ENCODE results near the gene DEFB110.

Gene DEFB110

GRCh38 chr6:49979584-49979983, 42.2 kb downstream of the DEFB110 start:
- Histone ChIP-seq H3K27me3 (ENCODE audit: insufficient read depth, low read length) (no peaks in the 10 kb centered on the region), H2BK120ac (ENCODE audit: insufficient read depth, low read length, poor library complexity) (no peak overlapping the region), H3K23ac (ENCODE audit: low read length) (no peak overlapping the region), H4K12ac (ENCODE audit: low read depth, low read length) (no peak overlapping the region), H2BK12ac (ENCODE audit: low read length) (no peak overlapping the region), H3K4me3 (ENCODE audit: low read depth, low read length) (no peak overlapping the region), H4K91ac (ENCODE audit: low read depth, low read length) (no peak overlapping the region), H3K27ac (ENCODE audit: low read depth, low read length) (no peak overlapping the region), H3K4me2 (ENCODE audit: low read length) (no peak overlapping the region), H3K4ac (ENCODE audit: low read depth, low read length) (no peak overlapping the region), H2AFZ (ENCODE audit: insufficient read depth, low read length, poor library complexity) (no peak overlapping the region), H3K79me1 (ENCODE audit: low read length) (no peaks in the 10 kb centered on the region), H3K4me1 (ENCODE audit: control insufficient read depth in 1 of 2, insufficient read depth in 2 of 2, low read length in 2 of 2) (no peaks in the 10 kb centered on the region), H3K9ac (ENCODE audit: low read length) (no peak overlapping the region), H3K18ac (ENCODE audit: low read length) (no peak overlapping the region), H3K9me3 (ENCODE audit: insufficient read depth, low read depth, low read length) (no peaks in the 10 kb centered on the region), H3K36me3 (ENCODE audit: control insufficient read depth in 1 of 2, insufficient read depth in 2 of 2, low read length in 2 of 2) (no peaks in the 10 kb centered on the region), H3K14ac (ENCODE audit: low read length) (no peak overlapping the region), H3K79me2 (ENCODE audit: control insufficient read depth, insufficient read depth, low read length, poor library complexity) (no peaks in the 10 kb centered on the region), H2AK5ac (ENCODE audit: low read length) (no peak overlapping the region), H4K8ac (ENCODE audit: low read depth, low read length) (no peak overlapping the region), H2BK5ac (ENCODE audit: low read depth, low read length, poor library complexity) (no peak overlapping the region)
- no peak for DNase-seq
- WGBS (ENCODE audit: extremely low coverage, insufficient coverage, insufficient read length), result no CpG with 5 or more reads among the region's 4 CpGs

GRCh38 chr6:49978332-49979226, 43.2 kb downstream of the DEFB110 start:
- no peak overlapping the region for H3K4me3 ChIP-seq (ENCODE audit: low read depth, low read length)
- H3K9me3 ChIP-seq (ENCODE audit: insufficient read depth, low read depth, low read length), result no peaks in the 10 kb centered on the region
- no CpG with 5 or more reads among the region's 3 CpGs for WGBS (ENCODE audit: extremely low coverage, insufficient coverage, insufficient read length)
- no peak overlapping the region for H2BK12ac ChIP-seq (ENCODE audit: low read length)
- no peak overlapping the region for H3K23ac ChIP-seq (ENCODE audit: low read length)
- no peak for DNase-seq
- no peak overlapping the region for H2AFZ ChIP-seq (ENCODE audit: insufficient read depth, low read length, poor library complexity)
- no peaks in the 10 kb centered on the region for H3K27me3 ChIP-seq (ENCODE audit: insufficient read depth, low read length)
- H4K91ac ChIP-seq (ENCODE audit: low read depth, low read length), result no peak overlapping the region
- no peak overlapping the region for H3K4ac ChIP-seq (ENCODE audit: low read depth, low read length)
- H4K8ac ChIP-seq (ENCODE audit: low read depth, low read length), result no peak overlapping the region
- no peak overlapping the region for H3K27ac ChIP-seq (ENCODE audit: low read depth, low read length)
- H2BK5ac ChIP-seq (ENCODE audit: low read depth, low read length, poor library complexity), result no peak overlapping the region
- H3K4me1 ChIP-seq (ENCODE audit: control insufficient read depth in 1 of 2, insufficient read depth in 2 of 2, low read length in 2 of 2), result no peaks in the 10 kb centered on the region
- no peak overlapping the region for H4K12ac ChIP-seq (ENCODE audit: low read depth, low read length)
- no peaks in the 10 kb centered on the region for H3K79me1 ChIP-seq (ENCODE audit: low read length)
- H3K36me3 ChIP-seq (ENCODE audit: control insufficient read depth in 1 of 2, insufficient read depth in 2 of 2, low read length in 2 of 2), result no peaks in the 10 kb centered on the region
- H3K18ac ChIP-seq (ENCODE audit: low read length), result no peak overlapping the region
- no peaks in the 10 kb centered on the region for H3K79me2 ChIP-seq (ENCODE audit: control insufficient read depth, insufficient read depth, low read length, poor library complexity)
- H2AK5ac ChIP-seq (ENCODE audit: low read length), result no peak overlapping the region
- no peak overlapping the region for H2BK120ac ChIP-seq (ENCODE audit: insufficient read depth, low read length, poor library complexity)
- no peak overlapping the region for H3K4me2 ChIP-seq (ENCODE audit: low read length)
- H3K9ac ChIP-seq (ENCODE audit: low read length), result no peak overlapping the region
- H3K14ac ChIP-seq (ENCODE audit: low read length), result no peak overlapping the region

GRCh38 chr6:49969605-49970004, 52.2 kb downstream of the DEFB110 start, which contains the start of gene DEFB113:
Gene DEFB113 (minus strand): TSS chr6:49969625. CDS start chr6:49969625, 0 bp downstream.
- Histone ChIP-seq H4K91ac (ENCODE audit: low read depth, low read length) (no peak within 1 kb of the TSS), H3K4me3 (ENCODE audit: low read depth, low read length) (no peak within 1 kb of the TSS), H2AK5ac (ENCODE audit: low read length) (no peak within 1 kb of the TSS), H3K9me3 (ENCODE audit: insufficient read depth, low read depth, low read length) (no peaks in the 10 kb centered on the region), H2BK120ac (ENCODE audit: insufficient read depth, low read length, poor library complexity) (no peak within 1 kb of the TSS), H3K27ac (ENCODE audit: low read depth, low read length) (no peak within 1 kb of the TSS), H3K79me1 (ENCODE audit: low read length) (no peaks in the 10 kb centered on the region), H3K18ac (ENCODE audit: low read length) (no peak within 1 kb of the TSS), H2BK12ac (ENCODE audit: low read length) (no peak within 1 kb of the TSS), H3K4me2 (ENCODE audit: low read length) (no peak within 1 kb of the TSS), H4K8ac (ENCODE audit: low read depth, low read length) (no peak within 1 kb of the TSS), H4K12ac (ENCODE audit: low read depth, low read length) (no peak within 1 kb of the TSS), H3K4ac (ENCODE audit: low read depth, low read length) (no peak within 1 kb of the TSS), H3K27me3 (ENCODE audit: insufficient read depth, low read length) (no peaks in the 10 kb centered on the region), H2AFZ (ENCODE audit: insufficient read depth, low read length, poor library complexity) (no peak within 1 kb of the TSS), H3K23ac (ENCODE audit: low read length) (no peak within 1 kb of the TSS), H3K36me3 (ENCODE audit: control insufficient read depth in 1 of 2, insufficient read depth in 2 of 2, low read length in 2 of 2) (no peaks in the 10 kb centered on the region), H3K9ac (ENCODE audit: low read length) (no peak within 1 kb of the TSS), H3K79me2 (ENCODE audit: control insufficient read depth, insufficient read depth, low read length, poor library complexity) (no peaks in the 10 kb centered on the region), H3K4me1 (ENCODE audit: control insufficient read depth in 1 of 2, insufficient read depth in 2 of 2, low read length in 2 of 2) (no peaks in the 10 kb centered on the region), H2BK5ac (ENCODE audit: low read depth, low read length, poor library complexity) (no peak within 1 kb of the TSS), H3K14ac (ENCODE audit: low read length) (no peak within 1 kb of the TSS)
- no CpG with 5 or more reads among the region's 2 CpGs for whole genome bisulfite sequencing (ENCODE audit: extremely low coverage, insufficient coverage, insufficient read length)
- no peak for DNase-seq

Data from trophoblast cell (in vitro differentiated cells and primary cell).